ENCODE data around the gene RBMS3. TPM values are rescaled to one million over a fixed set of nuclear protein-coding genes. Genes with fewer than 3 reads are reported as not detected.

Gene RBMS3
- total RNA-seq, 6 donors from 2014 or later, result 39.8 to 102 (median 57.2) TPM

GRCh38 chr3:29711255-29711771 lies 430.4 kb downstream of the RBMS3 start:
- Histone ChIP-seq H3K9me3 (no peaks in the 10 kb centered on the region), H3K4me1 (peaks cover 0 to 3% (median 0%) of the 10 kb centered on the region in 4 donors), H3K27me3 (no peaks in the 10 kb centered on the region), H3K27ac (peak overlapping the region in 1 of 4 donors; percentile 22), H3K4me3 (no peak overlapping the region), H3K36me3 (no peaks in the 10 kb centered on the region)
- WGBS, 2 donors, result 63 to 66% methylated on average over 3 of the region's 3 CpGs
- DNase-seq (no peak), ATAC-seq (ENCODE audit: low FRiP score in 2 of 2) (peak in 1 of 2 donors; percentile 57)
- TF ChIP-seq EP300 (IDR thresholded peaks at IDR 0.05) (peak in 2 of 4 donors; percentile 73 to 82), POLR2A (IDR thresholded peaks at IDR 0.05) (no peak), CTCF (IDR thresholded peaks at IDR 0.05) (no peak), POLR2AphosphoS5 (IDR thresholded peaks at IDR 0.05) (peak in 1 of 2 donors; percentile 14)

- no peak for TF ChIP-seq CTCF (IDR thresholded peaks at IDR 0.05)
- no peak for TF ChIP-seq POLR2A (IDR thresholded peaks at IDR 0.05)
- no peak for TF ChIP-seq POLR2AphosphoS5 (IDR thresholded peaks at IDR 0.05)
- TF ChIP-seq EP300 (IDR thresholded peaks at IDR 0.05), result no peak
- WGBS, 2 donors, result 85 to 89% methylated on average over 2 of the region's 2 CpGs
- DNase-seq (no peak), ATAC-seq (ENCODE audit: low FRiP score in 2 of 2) (no peak)
- Histone ChIP-seq H3K9me3 (no peaks in the 10 kb centered on the region), H3K27me3 (no peaks in the 10 kb centered on the region), H3K4me1 (no peaks in the 10 kb centered on the region), H3K36me3 (no peaks in the 10 kb centered on the region), H3K27ac (no peak overlapping the region), H3K4me3 (no peak overlapping the region)
Observed at GRCh38 chr3:29716213-29716612, 435.3 kb downstream of the RBMS3 start.

- DNase-seq, result no peak
- no peak for TF ChIP-seq CTCF (IDR thresholded peaks at IDR 0.05)
- TF ChIP-seq POLR2A (IDR thresholded peaks at IDR 0.05), result no peak
- TF ChIP-seq EP300 (IDR thresholded peaks at IDR 0.05), result no peak
- TF ChIP-seq POLR2AphosphoS5 (IDR thresholded peaks at IDR 0.05), result no peak
- no peak overlapping the region for H3K27ac ChIP-seq
- no peaks in the 10 kb centered on the region for H3K4me1 ChIP-seq
- ATAC-seq (ENCODE audit: low FRiP score in 2 of 2), result no peak
- no peaks in the 10 kb centered on the region for H3K9me3 ChIP-seq
- 68 to 82% methylated on average over 3 of the region's 3 CpGs for WGBS, 2 donors
- H3K27me3 ChIP-seq, result no peaks in the 10 kb centered on the region
- no peak overlapping the region for H3K4me3 ChIP-seq
- H3K36me3 ChIP-seq, result no peaks in the 10 kb centered on the region
Observed at GRCh38 chr3:29718661-29719065, 437.8 kb downstream of the RBMS3 start.

GRCh38 chr3:29720665-29721064 lies 439.8 kb downstream of the RBMS3 start:
- Histone ChIP-seq H3K4me3 (no peak overlapping the region), H3K9me3 (no peaks in the 10 kb centered on the region), H3K27me3 (no peaks in the 10 kb centered on the region), H3K4me1 (no peaks in the 10 kb centered on the region), H3K27ac (no peak overlapping the region), H3K36me3 (no peaks in the 10 kb centered on the region)
- no peak for DNase-seq
- WGBS, 2 donors, result 65 to 71% methylated on average over 3 of the region's 3 CpGs
- no peak for TF ChIP-seq POLR2A (IDR thresholded peaks at IDR 0.05)
- no peak for ATAC-seq (ENCODE audit: low FRiP score in 2 of 2)

- Histone ChIP-seq H3K36me3 (no peaks in the 10 kb centered on the region), H3K27ac (no peak overlapping the region), H3K27me3 (no peaks in the 10 kb centered on the region), H3K4me1 (no peaks in the 10 kb centered on the region), H3K9me3 (no peaks in the 10 kb centered on the region), H3K4me3 (no peak overlapping the region)
- WGBS, 2 donors, result 77 to 85% methylated on average over 2 of the region's 2 CpGs
- ATAC-seq (ENCODE audit: low FRiP score in 2 of 2) (no peak), DNase-seq (no peak)
- TF ChIP-seq CTCF (IDR thresholded peaks at IDR 0.05) (no peak), POLR2A (IDR thresholded peaks at IDR 0.05) (no peak), EP300 (IDR thresholded peaks at IDR 0.05) (no peak), POLR2AphosphoS5 (IDR thresholded peaks at IDR 0.05) (no peak)
Observed at GRCh38 chr3:29721789-29722188, 440.9 kb downstream of the RBMS3 start.

All from upper lobe of left lung (tissue), 6 donors.